G401 (cell line): ENCODE data around the gene DEK. TPM values are rescaled to one million over a fixed set of nuclear protein-coding genes. Genes with fewer than 3 reads are reported as not detected.

Source experiments
- DNase-seq: peaks from one replicate; pipeline ENCODE4 v3.0.0-alpha.2; 2015; ENCODE audit warnings: low spot score
- in situ Hi-C: cut with HindIII; loops from 2 replicates; pipeline ENCODE4 v1.10.0; 2016; ENCODE audit warnings: low sequenced_read_pairs, mixed read lengths
- total RNA-seq: library from RNA; depleted of rRNA; stranded (reverse); fragments of >200 nt; shearing (Covaris generic); gene quantifications from 2 replicates; pipeline ENCODE4 v1.2.3, GENCODE V29; 2014

The DEK gene
- total RNA-seq, 1 experiment from 2014 or later, result 223 TPM

DNA sequence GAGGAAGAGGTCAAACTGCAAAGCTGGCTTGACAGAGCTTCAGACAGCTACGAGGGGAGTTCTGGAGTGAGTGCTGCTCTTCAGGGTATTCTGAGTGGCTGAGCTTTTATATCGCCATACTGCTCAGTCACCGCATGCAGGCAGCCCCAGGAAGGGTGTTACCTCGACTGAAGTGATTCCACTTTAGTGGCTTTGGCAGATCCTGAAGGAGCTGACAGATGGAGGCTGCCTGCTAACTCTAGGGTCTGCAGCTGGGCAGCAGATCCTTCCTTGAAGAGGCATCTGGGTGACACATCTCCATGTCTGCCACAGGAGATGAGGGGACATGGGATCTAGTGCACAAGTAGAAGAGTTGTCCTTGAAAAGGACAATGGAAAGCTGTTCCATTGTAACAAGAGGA, 3.7 kb upstream of the DEK start:
- DNase-seq, result no peak
- in situ Hi-C loops, result no loop called here

DNA sequence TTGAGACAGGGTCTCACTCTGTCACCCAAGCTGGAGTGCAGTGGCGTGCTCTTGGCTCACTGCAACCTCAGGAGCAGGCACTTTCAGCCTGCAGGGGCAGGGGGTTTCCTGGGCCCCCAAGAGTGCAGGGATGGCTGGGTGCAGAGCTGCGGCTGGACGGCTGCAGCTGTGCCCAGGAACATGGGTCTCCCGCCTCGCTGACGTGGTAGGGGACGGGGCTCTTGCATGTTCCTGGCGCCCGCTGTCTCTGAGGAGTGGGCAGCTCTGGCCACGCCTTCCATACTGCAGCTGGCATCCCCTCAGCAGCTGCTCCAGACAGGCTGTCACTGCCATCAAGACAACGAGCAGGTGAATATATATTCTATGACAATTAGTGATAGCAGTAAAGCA, 2.2 kb upstream of the DEK start:
- DNase-seq, result no peak
- in situ Hi-C loops, result no loop called here

DNA sequence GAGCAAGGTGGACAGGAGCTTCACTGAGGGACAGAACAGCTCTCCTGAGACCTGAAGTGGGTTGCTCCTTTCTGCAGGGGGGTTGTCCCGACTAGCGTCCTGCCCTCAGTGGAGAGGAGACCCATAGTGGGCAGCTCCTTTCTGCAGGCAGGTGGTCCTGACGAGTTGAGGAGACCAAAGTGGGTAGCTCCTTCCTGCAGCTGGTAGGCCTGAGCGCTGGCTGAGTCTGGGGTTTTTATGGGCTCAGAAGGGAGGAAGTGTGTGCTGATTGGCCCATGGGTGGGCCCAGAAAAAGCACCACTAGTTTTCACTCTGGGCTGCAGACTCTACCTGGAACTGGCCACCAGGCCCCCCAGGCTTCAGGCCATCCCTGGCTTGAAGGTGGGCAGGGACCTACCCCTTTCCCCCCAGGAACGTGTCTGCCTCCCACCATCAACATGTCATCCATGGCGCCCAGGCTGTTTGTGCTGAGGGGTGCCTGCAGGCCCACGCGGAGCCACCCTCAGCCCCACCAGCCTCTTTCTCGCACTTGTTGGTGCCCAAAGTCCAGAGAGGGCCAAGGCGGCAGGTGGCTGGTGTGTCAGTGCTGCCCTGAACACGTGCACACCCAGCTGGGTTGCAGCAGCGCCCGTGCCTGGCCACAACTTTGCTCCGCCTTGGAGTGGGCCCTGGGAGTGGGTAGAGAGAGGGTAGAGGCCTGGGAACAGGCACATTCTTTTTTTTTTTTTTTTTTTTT, 1.6 kb upstream of the DEK start:
- no peak for DNase-seq
- in situ Hi-C loops, result no loop called here

DNA sequence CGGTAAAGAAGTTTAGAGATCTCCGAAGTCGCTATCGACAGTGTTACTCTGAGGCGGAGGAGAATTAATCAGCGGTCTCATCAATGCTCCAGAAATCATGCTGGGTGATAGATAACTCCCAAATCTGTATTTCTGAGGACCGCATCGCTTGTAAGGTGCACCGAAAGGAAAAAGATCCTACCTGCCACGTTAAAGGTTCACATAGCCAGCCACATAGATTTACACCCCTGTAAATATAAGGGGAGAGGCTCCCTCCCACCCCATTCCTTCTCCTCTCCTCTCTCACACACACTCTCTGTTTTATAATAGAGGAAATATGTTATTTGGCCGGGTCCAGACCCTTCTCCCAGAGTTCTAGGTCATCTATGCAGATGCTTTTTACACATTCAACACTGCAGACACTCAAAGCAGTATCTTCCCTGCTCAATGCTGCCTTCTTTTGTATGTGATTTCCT, 620 bp upstream of the DEK start:
- DNase-seq, result no peak
- in situ Hi-C loops, result no loop called here

DNA sequence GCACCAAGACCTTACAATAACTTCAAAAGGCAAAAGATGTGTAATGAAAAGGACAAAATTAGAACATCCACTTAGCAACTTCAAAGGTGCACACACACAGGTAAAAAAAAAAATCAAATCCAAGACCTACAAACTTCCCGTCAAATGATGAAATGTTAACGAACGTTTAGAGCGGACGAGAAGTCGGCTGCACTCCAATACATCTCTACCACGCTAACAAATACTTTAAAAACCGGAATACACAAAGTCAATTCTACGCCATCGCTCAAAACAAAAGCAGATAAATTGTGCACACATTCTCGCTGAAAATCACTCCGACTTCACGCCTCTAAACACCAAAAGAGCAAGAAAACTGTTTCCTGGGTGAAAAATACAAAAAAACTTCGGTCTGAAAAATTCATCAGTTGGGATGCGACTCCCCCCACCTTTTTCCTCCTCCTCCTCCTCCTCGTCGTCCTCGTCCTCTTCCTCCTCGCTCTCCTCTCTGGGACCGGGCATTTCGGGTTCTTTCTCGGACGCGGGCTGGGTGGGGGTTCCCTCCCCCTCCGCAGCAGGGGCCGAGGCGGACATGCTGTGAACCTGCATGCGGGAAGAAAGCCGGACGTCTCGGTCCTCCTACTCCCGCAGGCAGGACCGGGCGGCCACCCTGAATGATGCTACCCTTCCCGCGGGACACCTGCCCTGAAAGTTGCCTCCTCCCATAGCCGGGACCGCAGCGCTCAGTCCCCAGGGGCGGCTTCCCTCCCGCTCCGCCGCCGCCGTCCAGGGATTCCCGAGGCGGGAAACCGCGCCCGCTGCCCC, 712 bp downstream of the DEK start:
- in situ Hi-C loops, result no loop called here
- DNase-seq, result peak; percentile 30

DNA sequence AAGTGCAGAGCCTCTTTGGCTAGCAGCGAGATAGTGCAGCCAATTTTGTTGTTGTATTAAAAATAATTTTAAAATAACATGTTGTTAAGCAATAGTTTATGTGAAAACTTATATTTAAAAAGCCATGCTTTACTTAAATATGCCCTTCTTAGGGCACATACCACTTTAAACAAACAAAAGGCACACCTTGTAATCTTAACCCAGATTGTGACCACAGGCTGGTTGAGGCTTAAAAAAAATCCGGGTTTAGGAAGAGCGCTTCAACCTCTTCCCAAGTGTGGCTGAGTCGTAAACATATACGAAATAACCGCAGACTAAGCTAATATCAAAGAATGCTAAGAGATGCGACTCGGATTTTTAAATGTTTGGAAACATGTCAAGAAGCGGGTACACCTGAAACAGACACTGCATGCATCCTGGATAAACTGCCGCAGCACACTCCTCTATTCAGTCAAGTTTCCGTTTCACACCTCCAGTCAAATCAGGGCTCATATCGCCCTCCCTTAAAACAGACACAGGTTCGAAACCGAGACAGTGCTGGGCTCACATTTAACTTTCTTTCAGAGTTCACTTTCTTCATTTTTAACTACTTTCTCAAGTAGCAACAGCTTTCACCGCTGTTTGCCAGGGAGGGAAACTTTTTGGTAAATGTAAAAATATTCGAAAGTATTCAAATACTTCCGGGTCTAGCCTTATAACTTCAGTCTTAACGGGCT, 1.5 kb downstream of the DEK start:
- DNase-seq, result peak; percentile 30
- in situ Hi-C loops, result no loop called here

DNA sequence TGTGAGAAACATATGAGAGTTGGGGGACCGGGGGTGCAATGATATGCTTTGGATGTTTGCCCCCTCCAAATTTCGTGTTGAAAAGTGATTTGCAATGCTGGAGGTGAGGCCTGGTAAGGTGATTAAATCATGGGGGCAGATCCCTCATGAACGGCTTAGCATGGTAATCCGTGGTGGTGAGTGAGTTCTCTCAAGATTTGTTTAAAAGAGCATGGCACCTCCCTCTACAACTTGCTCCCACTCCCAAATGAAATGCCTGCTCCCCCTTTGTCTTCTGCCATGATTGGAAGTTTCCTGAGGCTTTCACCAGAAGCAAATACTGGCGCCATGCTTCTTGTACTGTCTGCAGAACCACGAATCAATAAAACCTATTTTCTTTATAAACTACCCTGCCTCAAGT, 2.5 kb downstream of the DEK start:
- no peak for DNase-seq
- in situ Hi-C loops, result no loop called here

DNA sequence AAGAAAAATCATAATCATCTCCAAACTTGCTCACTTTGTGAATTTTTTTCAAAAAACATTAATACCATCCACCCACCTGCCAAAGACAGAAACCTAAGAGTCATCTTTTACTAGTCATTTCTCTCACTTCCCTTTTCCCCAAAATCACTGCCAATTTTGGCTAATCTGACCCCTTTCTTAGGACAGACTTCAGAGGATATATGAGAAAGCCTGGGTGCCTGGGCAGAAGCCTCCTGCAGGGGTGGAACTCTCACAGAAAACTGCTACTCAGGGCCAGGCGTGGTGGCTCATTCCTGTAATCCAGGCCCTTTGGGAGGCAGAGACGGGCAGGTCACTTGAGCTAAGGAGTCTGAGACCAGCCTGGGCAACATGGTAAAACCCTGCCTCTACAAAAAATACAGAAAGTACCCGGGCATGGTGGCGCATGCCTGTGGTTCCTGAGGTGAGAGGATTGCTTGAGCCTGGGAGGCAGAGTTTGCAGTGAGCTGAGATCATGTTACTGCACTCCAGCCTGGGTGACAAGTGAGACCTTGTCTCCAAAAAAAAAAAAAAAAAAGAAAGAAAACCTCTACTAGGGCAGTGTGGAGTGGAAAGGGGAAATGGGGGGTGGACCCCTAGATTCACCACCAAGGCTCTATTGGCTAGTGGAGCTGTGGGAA, 3.8 kb downstream of the DEK start:
- in situ Hi-C loops, result no loop called here

DNA sequence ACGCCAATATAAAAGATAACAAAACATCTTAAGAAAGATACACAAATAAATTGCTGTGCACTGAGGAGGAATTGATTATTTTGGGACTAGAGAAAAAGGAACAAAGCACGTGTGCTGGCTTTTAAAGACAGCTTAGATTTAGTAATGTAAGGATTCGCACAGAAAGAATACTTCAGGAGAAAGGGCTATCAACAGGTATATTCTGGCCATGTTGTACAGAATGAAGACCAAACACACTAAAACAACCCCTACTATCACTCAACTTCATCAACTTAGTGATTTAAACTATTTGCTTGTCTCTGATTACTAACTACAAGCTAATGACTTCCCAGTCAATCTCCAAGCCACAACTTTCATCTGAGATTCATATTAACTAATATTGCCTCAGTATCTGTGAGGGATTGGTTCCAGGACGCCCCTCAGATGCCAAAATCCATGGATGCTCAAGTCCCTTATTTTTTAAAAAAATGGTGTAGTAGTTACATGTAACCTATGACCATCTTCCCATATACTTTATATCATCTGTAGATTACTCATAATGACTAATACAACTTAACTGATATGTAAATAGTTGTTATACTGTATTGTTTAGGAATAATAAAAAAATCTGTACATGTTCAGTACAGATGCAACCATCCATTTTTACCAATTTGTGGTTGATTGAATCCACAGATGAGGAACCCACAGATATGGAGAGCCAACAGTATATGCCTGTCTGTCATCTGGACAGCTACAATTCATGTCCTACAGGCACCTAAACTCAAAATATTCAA, 4.5 kb downstream of the DEK start:
- in situ Hi-C loops, result no loop called here
- DNase-seq, result no peak

More for the DNA sequence above, 3.8 kb downstream of the DEK start:
- no peak for DNase-seq

DNA sequence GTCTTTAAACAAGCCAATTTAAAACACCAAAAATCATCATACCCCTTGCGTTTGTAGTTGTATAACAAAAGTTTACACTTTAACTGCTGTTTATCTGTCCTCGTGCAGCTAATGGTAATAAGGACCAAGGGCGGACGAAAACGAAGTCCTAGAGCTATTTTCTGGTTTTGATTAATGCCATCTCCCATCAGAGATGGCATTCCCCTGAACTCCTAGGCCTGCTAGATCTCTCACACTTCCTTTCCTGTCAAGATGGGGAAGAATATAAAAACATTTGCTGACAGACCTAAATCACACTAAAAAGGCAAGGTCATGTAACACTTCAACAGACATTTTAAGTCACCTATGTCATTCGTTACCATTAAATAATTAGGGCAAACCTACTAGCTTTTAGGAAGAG, 9.5 kb downstream of the DEK start:
- no peak for DNase-seq
- in situ Hi-C loops, result no loop called here

DNA sequence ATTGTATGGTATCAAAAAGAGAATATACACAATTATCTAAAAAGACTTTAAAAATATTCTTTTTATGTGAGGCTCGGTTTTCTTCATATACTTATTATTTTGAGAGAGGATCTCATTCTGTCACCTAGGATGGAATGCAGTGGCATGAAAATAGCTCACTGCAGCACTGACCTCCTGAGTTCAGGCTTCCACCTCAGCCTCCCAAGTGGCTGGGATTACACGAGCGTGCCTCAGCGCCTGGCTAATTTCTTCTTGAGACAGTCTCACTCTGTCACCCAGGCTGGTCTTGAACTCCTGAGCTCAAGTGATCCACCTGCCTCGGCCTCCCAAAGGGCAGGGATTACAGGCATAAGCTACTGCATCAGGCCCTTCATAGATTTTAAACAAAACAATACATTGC, 10.7 kb downstream of the DEK start:
- in situ Hi-C loops, result no loop called here

DNA sequence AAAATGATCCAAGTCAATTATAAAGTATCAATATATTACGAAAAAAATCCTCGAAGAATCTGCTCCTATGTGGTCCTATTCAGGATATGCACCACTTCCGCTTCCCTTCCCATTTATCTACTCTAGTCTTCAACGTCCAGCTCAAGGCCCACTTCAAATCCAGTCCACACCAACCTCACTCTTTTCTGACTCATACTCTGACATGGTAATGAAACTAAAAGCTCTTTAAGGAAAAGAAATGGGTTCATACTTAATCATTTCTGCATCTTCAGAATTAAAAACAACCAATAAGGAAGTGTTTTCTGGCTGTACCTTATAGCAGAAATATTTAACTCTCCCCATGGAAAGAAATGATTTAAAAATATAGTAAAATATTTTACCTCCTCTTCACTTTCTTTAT, 15.1 kb downstream of the DEK start:
- in situ Hi-C loops, result no loop called here
- no peak for DNase-seq

More for the DNA sequence above, 10.7 kb downstream of the DEK start:
- no peak for DNase-seq

DNA sequence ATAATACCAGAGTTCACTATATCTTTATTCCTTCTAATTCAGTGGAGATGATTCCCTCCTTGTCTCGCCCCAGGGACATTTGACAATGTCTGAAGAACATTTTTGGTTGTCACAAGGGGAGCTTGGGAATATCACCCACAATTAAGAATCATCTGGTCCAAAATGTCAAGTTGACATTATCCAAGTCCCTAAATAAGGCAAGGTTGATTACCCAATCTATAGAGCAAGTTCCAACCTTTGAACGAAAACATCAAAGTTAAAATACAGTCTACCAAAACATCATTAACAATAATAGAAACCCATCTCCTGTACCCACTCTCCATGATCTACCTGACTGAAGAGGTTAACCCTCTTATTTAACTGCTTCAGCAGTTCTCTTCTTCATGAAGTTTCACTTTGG, 15.6 kb downstream of the DEK start:
- DNase-seq, result no peak
- in situ Hi-C loops, result no loop called here

DNA sequence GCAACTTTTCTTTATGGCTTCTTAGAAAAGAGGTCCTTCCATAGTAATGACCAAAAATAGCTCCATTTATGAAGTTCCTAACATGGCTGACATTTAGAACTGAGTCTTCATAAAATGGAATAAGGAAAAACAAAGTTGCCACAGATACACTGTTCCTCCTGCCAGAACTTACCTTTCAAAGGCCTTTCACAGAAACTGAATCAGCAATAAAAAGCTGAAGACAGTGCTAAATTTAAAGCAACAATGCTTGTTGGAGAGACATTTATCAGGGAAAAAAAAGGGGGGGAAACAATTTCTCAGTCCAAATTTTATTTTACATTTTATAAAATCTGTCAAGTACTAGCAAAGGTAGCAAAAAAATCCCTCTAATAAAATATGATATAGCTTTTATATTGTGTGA, 17.3 kb downstream of the DEK start:
- in situ Hi-C loops, result no loop called here
- DNase-seq, result no peak

DNA sequence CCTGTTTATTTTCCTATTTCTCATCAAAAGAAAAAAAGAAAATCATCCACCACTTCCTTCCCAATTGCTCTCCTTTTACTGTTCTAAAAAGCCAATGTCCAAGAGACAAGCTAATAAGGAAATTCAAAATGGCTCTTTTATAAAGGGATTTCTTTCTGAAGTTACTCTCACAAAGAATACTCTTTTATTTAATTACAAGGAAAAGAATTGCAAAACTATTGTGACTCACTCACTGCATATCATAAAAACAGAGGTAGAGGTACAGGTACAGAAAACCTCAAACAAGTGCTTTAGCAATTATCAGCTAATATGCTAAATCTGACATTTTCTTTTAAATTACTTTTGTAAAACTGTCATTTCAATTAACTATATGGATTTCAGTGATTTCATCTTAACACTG, 18.1 kb downstream of the DEK start:
- in situ Hi-C loops, result no loop called here

DNA sequence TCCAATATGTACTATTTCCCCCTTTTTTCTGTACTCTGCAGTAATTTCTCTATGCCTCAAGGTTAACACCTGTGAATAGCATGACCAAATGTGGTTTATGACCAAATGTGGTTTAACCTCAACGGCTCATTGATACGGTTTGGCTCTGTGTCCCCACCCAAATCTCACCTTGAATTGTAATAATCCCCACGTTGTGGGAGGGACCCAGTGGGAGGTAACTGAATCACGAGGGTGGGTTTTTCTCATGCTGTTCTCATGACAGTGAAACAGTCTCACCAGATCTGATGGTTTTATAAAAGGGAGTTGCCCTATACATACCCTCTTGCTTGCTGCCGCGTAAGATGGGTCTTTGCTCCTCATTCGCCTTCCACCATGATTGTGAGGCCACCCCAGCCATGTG, 18.7 kb downstream of the DEK start:
- in situ Hi-C loops, result no loop called here
- DNase-seq, result no peak

More for the DNA sequence above, 18.1 kb downstream of the DEK start:
- DNase-seq, result no peak

DNA sequence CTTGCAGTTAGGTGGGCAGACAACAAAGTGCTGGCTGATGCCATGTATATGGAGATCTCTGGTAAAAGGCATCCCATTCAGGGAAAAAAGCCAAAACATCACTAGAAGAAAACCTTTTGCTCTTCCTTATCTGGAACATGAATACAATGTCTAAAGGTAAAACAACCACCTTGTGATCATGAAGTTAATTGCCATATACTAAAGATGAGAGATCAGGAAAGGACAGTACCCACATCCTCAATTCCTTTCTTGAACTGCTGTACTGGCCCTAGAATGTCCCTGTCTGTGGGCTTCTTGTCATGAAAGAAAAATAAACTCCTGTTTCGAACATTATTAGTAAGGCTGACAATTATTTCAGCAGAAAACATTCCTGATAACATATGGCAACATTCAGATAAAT, 19.3 kb downstream of the DEK start:
- no peak for DNase-seq
- in situ Hi-C loops, result no loop called here

DNA sequence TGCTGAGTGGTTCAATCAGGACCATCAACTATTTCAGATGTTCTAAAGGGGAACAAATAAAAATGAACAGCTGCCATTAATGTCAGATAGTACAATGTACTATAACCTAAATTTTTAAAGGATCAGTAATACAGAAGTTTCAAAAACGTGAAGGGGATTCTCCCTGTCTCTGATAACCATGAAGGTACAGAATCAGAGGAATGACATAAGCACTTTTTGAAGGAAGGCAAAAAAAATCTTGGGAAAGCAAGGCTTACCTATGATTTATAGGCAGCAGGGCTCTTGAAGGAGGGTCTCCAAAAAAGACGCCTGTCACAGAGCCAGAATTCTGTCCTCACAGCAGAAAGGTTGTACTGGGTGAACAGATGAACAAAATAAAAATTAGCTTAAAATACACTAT, 20.1 kb downstream of the DEK start:
- in situ Hi-C loops, result no loop called here
- DNase-seq, result no peak

DNA sequence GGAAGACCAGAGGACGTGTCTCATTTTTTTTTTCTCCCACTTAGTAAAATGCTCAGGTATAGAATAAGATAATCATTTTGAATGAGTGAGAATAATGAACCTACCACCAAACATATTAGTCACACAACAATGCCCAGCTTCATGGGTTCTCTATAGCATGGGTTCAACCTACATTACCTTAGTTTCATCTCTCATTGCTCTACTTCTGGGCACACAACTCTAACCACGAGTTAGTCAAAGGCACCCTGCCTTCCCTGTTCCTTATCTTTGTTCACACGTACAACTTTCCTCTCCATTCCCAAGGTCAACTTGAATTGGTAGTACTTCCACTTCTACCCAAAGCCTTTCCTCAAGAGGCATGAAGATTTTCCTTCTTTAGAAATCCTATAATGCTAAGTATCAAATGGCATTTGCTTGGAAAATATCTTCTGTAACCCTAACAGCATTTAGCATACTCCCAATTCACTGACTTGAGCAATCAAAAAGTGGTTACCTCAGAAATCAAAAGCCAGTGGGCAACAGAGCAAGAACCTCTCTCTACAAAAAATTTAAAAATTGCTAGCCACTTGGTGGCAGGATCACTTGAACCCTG, 20.9 kb downstream of the DEK start:
- DNase-seq, result no peak
- in situ Hi-C loops, result no loop called here
